G401.6 (cell line): ENCODE data around the gene OPA1.

Experiments
- FAIRE-seq: peaks from 2 replicates; lab custom pipeline; 2012; peaks lifted over from hg19 to GRCh38; lab: Jason Lieb, UNC

The OPA1 gene

GRCh38 chr3:193737191-193737751, 144.3 kb downstream of the OPA1 start:
- FAIRE-seq = no peak

DNA sequence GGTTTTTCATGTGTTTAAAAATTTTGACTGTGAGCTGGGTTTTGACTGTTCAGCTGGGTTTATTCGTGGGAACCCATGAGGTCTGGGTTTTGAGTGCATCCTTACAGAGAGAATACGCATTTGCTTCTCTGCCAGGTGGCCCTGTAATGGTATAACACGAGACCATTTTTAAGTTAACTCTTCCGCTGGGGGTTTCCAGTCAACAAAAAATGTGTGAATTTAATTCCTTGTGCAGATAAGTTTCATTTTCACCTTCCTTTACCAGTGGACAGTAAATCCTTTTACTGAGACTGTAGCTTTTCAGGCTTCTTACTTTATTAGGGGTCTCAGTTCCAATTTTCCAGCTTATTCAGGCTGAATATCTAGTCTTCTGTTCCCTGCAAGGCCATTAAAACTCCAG, 149.6 kb downstream of the OPA1 start:
- FAIRE-seq = no peak

- no peak for FAIRE-seq
Observed at GRCh38 chr3:193743702-193744047, 150.7 kb downstream of the OPA1 start.

DNA sequence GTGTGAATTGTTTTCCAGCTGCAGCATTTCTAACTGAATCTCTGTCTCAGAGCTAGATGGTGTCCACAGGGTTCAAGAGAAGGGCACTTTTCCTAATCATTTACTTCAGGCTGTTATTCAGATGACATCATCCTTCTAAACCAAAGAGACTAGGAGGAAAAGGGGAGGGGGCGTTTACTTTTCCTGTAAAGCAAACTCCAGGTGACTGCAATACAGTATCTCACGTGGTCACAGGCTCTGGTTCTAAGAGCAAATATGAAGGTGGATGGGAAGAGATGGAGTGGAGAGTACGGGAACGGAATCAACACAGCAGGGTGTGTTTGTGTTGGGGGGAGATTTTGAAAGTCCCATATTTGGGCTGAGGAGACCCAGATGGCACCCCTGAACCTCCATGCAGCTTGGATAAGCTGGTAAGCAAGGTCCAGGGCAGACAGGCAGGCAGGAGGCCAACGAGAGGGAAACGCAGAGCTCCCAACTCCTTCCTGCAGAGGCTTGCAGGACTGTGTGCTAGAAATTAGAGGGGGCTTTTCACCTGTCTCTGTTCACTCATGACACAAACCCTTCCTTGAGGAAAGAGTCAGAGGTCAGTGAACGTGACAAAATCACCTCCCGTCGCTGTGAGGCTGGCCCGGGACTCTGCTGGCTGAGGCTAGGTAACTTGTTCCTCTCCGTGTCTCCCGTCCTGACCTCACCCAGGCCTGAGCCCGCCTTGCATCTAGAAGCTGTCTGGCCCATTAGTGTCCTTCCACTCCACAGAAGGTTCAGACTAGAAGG, 151.2 kb downstream of the OPA1 start:
- FAIRE-seq = no peak

DNA sequence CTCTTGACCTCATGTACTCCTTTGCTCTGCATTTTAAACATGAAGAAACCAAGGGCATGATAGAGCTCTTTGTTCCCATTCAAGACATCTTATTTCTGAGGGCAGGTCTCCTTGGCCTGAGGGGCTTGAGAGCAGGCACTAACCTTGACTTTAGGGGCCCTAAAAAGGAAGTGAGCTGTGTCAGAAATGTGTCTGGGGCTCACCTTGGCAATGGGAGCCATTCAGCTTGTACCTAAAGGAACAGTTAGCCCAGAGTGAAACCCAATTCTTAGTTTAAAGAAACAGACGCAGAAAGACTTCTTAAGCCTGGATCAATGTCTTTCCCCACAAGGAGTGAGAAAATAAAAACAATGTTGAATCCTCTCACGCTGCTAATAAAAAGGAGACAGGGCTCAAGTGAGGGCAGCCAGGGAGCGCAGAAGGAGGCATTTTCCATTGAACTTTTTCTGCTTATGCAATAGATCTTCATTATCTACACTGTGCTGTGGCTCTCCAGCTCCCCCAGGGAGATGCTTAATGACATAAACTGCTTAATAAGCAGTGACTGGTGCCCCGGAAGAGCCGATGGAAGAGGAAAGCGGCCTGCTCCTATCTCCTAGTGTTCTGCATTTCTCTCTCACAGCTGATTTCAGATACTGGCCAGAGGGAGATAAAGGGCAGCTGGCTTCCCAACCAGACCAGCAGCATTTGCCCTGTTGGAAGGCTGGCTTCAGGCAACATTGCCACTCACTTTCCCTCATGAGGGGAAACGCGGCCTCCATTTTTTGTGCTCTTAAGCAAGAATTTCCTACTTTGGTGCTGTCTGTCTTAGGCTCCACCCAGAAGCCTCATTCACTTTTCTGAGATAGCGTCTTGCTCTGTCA, 152.0 kb downstream of the OPA1 start:
- FAIRE-seq = no peak

DNA sequence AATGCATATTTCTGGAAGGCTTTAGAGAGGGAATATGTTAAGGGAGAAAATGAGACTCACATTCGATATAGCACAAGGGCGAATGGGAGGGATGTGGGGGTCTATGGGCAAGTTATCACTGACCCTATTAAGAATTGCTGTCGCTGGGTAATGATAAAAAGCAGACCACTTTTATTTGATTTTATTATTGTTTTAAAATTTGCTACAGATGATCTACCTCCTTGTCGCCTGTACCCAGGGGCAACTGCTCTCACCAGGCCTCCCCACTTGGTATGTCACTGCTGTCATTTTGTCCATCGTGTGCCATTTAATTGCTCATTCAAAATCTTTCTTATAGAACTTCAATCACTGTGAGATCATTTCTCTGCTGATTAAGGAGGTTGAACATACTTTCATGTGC, 153.8 kb downstream of the OPA1 start:
- FAIRE-seq = no peak
